ENCODE measurements around the gene COL27A1.

DNA sequence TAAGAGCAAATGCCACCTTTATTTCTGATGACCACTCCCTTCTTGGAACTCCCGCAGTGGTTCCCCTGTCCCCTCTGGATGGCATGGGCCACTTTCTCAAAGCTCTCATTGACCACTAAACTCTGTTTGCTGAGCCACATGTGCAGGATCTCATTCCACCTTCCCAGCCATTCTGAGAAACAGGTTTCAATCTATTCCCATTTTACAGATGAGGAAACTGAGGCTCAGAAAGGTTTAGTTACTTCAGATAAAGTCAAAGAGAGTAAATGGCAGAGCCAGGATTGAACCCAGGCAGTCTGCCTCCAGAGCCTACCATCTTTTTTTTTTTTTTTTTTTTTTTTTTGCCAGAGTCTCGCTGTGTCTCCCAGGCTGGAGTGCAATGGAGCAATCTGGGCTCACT, 24.2 kb downstream of the COL27A1 start:
- TF ChIP-seq POLR2A (IDR thresholded peaks at IDR 0.05; ENCODE audit: extremely low read depth, insufficient read length) (no peak), CTCF (IDR thresholded peaks at IDR 0.05; ENCODE audit: low read depth, low read length) (no peak), MAX (IDR thresholded peaks at IDR 0.05; ENCODE audit: low read depth, low read length) (no peak)

All from NB4 (cell line).